CD4-positive, alpha-beta T cell treated with Interleukin-6 at 100 ng/mL for 8 hours (primary cell): ENCODE data around the gene GOLT1B.

ENCODE experiments used
- DNase-seq: peaks from one replicate; pipeline ENCODE4 v3.0.0-alpha.2; 2020; ENCODE audit warnings: mixed read lengths, low spot score

The GOLT1B gene

GRCh38 chr12:21523148-21523547 is 21.6 kb downstream of the GOLT1B start:
- DNase-seq = no peak

- no peak for DNase-seq
These were observed 24.5 kb downstream of the GOLT1B start, which contains the start of gene SPX for GRCh38 chr12:21526053-21526452. Gene SPX (plus strand): TSS chr12:21526296. CDS start chr12:21526473, 177 bp downstream.

GRCh38 chr12:21526721-21527345 is 25.2 kb downstream of the GOLT1B start:
- DNase-seq = no peak

- DNase-seq = peak; percentile 49
These were observed 26.0 kb downstream of the GOLT1B start for GRCh38 chr12:21527451-21528180.

- no peak for DNase-seq
These were observed 27.4 kb downstream of the GOLT1B start for GRCh38 chr12:21528953-21529352.

- DNase-seq = no peak
These were observed 27.9 kb downstream of the GOLT1B start for GRCh38 chr12:21529456-21529855.

GRCh38 chr12:21538061-21538653 is 36.6 kb downstream of the GOLT1B start:
- no peak for DNase-seq

GRCh38 chr12:21539797-21540196 is 38.2 kb downstream of the GOLT1B start:
- no peak for DNase-seq

GRCh38 chr12:21541773-21542172 is 40.2 kb downstream of the GOLT1B start:
- no peak for DNase-seq

- DNase-seq = no peak
These were observed 40.8 kb downstream of the GOLT1B start for GRCh38 chr12:21542403-21542802.

GRCh38 chr12:21543151-21543550 is 41.6 kb downstream of the GOLT1B start:
- no peak for DNase-seq

- DNase-seq = no peak
These were observed 44.0 kb downstream of the GOLT1B start for GRCh38 chr12:21545557-21545956.

- no peak for DNase-seq
These were observed 45.1 kb downstream of the GOLT1B start for GRCh38 chr12:21546716-21547115.

GRCh38 chr12:21547437-21547836 is 45.8 kb downstream of the GOLT1B start:
- no peak for DNase-seq

GRCh38 chr12:21551841-21552465 is 50.4 kb downstream of the GOLT1B start:
- DNase-seq = no peak

GRCh38 chr12:21552635-21553328 is 51.2 kb downstream of the GOLT1B start:
- DNase-seq = no peak

GRCh38 chr12:21553329-21553675 is 51.7 kb downstream of the GOLT1B start:
- no peak for DNase-seq

- no peak for DNase-seq
These were observed 56.6 kb downstream of the GOLT1B start for GRCh38 chr12:21558100-21558679.

- no peak for DNase-seq
These were observed 58.4 kb downstream of the GOLT1B start for GRCh38 chr12:21559855-21560569.

GRCh38 chr12:21561158-21561557 is 59.6 kb downstream of the GOLT1B start:
- no peak for DNase-seq

GRCh38 chr12:21562859-21563258 is 61.3 kb downstream of the GOLT1B start:
- DNase-seq = no peak
